Stimulated activated CD8-positive, alpha-beta memory T cell treated with anti-CD3 and anti-CD28 coated beads, Interleukin-12 subunit alpha, Interleukin-12 subunit beta, amount 100 ng/mL, for 4 hours (primary cell): Measurements from ENCODE around the gene DRG2.

Experiments
- DNase-seq: peaks from one replicate; pipeline ENCODE4 v3.0.0-alpha.2; 2020; ENCODE audit warnings: low read depth

DRG2 gene

DNA sequence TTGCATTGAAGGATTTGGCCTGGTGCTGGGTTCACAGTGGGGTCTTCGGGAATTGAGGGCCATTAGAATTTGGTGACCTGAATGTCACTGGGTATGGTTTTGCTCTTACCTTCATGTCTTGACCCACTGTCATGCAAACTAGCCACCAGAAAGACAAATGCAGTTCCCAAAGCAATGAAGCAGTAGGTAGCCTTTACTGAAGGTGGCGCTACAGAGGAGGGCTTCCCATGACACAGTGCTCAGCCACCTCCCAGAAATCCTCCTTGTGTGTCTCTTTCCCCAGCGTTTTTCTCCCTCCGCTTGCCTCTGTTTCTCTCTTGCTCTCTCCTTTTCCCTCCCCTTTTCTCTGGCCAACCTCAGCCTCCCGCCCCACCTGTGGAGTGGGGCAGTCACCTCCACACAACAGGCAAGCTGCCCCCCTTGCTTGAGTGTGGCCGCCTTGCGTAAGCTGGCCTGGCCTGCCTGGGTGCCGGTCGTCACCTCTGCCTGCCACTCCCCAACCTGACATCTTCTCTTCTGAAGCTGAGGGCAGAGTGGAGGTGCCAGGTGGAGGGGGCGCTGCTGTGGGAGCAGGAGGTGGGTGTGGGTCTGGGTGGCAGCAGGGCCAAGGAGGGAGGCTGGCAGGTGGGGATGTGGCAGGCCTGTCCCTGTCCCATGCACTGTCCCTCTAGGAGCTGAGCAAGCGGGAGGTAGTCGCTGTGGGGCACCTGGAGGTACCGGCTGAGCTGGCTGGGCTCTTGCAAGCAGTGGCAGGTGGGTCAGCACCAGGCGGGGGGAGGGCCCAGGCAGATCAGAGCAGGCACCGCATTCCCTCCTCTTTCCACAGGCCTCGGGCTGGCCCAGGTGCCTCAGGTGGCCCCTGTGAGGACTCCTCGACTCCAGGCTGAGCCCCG is 55.5 kb downstream of the DRG2 start:
- no peak for DNase-seq

DNA sequence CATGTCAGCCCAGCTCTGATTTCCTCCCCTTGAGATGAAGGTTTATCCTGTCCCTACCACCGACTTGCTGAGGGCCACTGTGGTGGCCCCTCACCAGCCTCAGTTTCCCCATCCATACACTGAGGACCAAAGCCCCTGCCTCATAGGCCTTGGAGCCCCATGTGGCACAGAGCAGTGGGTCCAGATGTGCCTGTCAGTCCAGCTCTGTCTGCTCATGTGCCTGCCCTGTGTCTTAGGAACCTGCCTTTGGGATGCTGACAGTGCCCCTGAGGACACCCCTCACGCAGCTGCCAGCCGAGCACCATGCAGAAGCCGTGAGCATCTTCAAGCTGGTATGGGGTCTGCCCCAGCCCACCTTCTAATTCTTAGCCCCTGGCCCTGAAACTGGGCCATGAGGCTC is 56.5 kb downstream of the DRG2 start:
- DNase-seq, result no peak

DNA sequence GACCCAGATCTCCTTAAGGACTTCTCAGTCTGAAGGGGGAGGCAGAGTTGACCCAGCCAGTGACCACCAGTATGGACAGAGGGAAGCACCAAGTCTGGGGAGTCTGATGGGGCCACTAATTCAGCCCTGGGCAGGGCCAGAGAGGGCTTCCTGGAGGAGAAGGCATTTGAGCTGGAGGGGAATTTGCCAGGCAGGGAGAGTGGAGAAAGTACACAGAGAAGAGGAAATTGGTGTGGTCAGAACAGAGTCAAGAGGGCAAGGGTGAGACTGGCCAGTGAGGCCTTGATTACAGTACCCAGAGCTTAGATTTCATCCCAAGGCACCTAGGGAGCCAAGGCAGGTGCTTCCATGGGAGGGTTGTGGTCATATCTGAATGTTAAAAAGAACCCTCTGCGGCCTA is 57.1 kb downstream of the DRG2 start:
- no peak for DNase-seq

DNA sequence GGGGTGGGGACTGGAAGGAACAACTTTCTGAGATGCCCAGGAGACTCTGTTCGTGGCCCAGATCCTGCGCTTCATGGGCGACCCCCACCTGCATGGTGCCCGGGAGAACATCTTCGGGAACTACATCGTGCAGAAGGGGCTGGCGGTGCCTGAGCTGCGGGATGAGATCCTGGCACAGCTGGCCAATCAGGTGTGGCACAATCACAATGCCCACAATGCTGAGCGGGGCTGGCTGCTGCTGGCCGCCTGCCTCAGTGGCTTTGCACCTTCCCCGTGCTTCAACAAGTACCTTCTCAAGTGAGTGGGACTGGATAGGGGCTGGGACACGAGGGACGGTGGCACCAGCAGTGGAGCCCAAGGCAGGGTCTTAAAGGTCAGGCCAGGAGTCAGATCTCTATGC is 58.1 kb downstream of the DRG2 start:
- no peak for DNase-seq

DNA sequence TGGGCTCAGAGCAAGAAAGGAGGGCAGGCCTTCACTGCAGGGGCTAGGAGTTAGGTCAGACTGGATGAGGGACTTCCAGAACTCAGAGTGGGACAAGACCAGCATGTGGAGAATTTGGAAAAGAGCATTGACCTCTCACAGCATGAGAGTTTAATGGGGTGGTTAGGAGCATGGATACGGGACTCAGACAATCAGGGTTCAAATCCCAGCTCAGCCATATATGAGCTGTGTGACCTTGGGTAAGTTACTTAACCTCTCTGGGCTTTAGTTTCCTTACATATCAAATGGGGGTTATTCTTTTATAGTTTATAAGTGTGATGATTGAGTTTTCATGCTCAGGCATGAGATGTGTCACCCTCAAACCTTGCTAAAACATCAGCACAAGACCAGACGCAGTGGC is 58.5 kb downstream of the DRG2 start:
- no peak for DNase-seq

DNA sequence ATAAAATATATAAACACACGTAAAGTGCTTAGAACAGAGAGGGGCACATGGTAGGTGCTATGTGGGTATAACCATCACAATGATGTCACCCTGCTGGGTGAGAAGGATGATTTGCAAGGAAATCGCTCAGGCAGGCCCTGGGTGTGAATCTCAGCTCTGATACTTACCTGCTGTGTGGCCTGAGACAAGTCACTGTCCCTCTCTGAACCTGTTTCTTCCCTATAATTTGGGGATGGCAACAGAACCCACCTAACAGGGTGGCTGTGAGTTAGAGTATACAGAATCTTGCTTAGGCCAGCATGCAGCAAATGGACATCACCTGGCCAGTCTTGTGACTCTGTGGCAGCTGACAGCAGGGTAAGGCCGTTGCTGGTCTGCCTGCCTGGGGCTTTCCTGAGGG is 59.2 kb downstream of the DRG2 start:
- DNase-seq, result no peak

DNA sequence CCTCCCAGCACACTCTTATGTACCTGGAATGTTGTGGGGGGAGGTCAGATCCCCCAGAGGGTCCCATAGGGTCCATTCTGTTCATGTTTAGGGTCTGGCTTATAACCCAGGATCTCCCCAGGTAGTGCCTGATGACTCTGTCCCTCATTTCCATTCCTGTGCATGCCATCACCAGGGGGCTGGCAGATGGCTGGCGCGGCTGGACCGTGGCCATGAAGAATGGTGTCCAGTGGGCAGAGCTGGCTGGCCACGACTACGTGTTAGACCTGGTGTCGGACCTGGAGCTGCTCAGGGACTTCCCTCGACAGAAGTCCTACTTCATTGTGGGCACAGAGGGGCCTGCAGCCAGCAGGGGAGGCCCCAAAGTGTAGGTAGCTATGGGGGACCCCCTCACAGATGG is 60.8 kb downstream of the DRG2 start:
- no peak for DNase-seq

DNA sequence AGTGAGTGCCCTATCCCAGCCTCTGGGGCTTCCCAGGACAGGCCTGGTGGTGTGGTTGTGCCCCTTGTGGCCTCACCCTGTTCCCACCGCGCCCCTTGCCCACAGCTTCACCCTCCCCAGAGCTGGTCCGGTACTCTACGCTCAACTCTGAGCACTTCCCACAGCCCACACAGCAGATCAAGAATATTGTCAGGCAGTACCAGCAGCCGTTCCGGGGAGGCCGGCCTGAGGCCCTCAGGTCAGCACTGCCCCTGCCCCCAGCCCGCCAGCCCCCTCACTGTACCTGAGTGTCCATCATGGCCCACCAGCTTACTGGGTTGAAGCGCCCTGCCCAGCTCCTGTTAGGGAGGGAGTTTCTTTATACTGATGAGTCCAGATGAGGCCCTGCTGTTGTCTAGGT is 63.5 kb downstream of the DRG2 start:
- DNase-seq, result no peak

DNA sequence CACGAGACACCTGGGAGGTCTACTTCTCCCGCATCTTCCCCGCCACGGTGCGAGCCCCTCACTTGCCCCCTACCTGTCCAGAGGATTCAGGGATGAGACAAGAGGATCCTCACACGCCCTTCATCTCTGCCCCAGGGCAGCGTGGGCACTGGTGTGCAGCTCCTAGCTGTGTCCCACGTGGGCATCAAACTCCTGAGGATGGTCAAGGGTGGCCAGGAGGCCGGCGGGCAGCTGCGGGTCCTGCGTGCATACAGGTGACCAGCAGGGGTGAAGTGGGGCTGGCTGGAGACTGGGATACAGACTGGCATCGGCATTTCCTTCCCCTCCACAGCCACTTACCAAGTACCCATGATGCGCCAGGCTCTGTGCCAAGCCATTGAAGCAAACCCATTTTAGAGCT is 67.4 kb downstream of the DRG2 start:
- DNase-seq, result no peak

DNA sequence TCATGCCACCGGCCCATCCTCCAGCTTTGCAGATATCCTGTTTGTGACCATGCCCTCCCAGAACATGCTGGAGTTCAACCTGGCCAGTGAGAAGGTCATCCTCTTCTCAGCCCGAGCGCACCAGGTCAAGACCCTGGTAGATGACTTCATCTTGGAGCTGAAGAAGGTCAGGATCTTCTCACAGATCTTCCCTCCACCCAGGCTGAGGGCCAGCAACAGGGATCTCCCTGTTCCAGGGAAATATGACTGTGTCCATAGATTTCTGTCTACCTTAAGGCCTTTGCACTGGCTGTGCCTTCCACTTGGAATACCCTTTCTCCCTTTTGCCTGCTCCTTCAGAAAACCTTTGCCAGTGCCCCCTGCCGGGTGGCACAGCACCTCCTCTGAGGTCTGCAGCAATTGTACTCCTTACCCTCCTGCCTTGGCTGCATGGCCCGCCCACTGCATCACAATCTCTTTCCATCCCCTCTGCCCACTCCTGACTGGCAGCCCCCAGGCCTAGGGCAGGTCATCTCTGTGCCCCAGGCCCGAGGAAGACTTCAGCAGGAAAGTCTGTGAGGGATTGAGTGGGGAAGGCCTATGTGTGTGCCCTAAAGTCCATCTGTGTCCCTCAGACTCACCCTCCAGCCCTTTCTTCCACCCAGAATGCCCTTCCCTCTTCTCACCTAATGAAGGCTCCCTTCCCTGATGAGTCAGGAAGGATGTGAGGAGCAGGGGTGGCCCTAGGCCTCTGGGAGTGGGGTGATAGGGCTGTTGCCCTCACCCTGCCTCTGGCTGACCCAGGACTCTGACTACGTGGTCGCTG is 68.6 kb downstream of the DRG2 start:
- no peak for DNase-seq

DNA sequence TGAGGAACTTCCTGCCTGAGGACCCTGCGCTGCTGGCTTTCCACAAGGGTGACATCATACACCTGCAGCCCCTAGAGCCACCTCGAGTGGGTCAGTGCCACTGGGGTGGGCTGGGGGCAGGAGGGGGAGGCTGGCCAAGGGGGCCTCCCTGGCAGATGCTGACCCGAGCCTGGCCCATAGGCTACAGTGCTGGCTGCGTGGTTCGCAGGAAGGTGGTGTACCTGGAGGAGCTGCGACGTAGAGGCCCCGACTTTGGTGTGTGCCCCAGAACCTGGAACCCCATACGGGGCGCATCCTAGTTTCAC is 69.2 kb downstream of the DRG2 start:
- DNase-seq, result no peak
